ENCODE data around the gene ALOX5. TPM values are rescaled to one million over a fixed set of nuclear protein-coding genes. Genes with fewer than 3 reads are reported as not detected.

ALOX5 gene
- total and polyA plus RNA-seq, 4 donors = 2.9 to 16.9 (median 8.4) TPM

GRCh38 chr10:45491061-45491460, 117.0 kb downstream of the ALOX5 start:
- no peak for DNase-seq (ENCODE audit: low spot score)
- H3K27ac ChIP-seq (ENCODE audit: low read depth in 1 of 2, low read length in 2 of 2) = no peak overlapping the region
- WGBS = 80% methylated on average over 7 of the region's 7 CpGs
- TF ChIP-seq FOXA1 (IDR thresholded peaks at IDR 0.05) (no peak), EGR1 (IDR thresholded peaks at IDR 0.05; ENCODE audit: low read depth in 2 of 2) (no peak), RXRA (IDR thresholded peaks at IDR 0.05) (no peak), FOXA2 (IDR thresholded peaks at IDR 0.05) (no peak), HNF4G (IDR thresholded peaks at IDR 0.05) (no peak), CTCF (IDR thresholded peaks at IDR 0.05; ENCODE audit: low read depth, low read length, missing input control) (no peak), ATF3 (IDR thresholded peaks at IDR 0.05) (no peak), JUND (IDR thresholded peaks at IDR 0.05) (no peak), TAF1 (conservative IDR thresholded peaks at IDR 0.05) (no peak), YY1 (IDR thresholded peaks at IDR 0.05) (no peak)
- peaks cover 0 to 3% (median 0%) of the 10 kb centered on the region in 4 donors for H3K4me1 ChIP-seq (ENCODE audit: control insufficient read depth in 4 of 4, insufficient read depth in 4 of 4, low read length in 3 of 4)
- H3K36me3 ChIP-seq (ENCODE audit: control insufficient read depth in 4 of 4, insufficient read depth in 3 of 4, low read depth in 1 of 4, low read length in 3 of 4) = peaks cover 0 to 3% (median 0%) of the 10 kb centered on the region in 4 donors
- H3K4me3 ChIP-seq (ENCODE audit: low read depth in 1 of 3, low read length in 3 of 3) = no peak overlapping the region
- H3K9ac ChIP-seq (ENCODE audit: low read depth in 1 of 2, low read length in 2 of 2) = no peak overlapping the region
- no peaks in the 10 kb centered on the region for H3K27me3 ChIP-seq (ENCODE audit: control insufficient read depth in 4 of 4, insufficient read depth in 4 of 4, low read length in 3 of 4)
- peaks cover 0 to 1% (median 0%) of the 10 kb centered on the region in 4 donors for H3K9me3 ChIP-seq (ENCODE audit: control insufficient read depth in 4 of 4, low read length in 3 of 4)

Other genes with a start within 250 kb of the ALOX5 start
- gene OR13A1, start 58.6 kb upstream of the ALOX5 start, total RNA-seq = under 1 TPM; under 0.01 to 0.05 TPM
- gene OR13A1, start 58.6 kb upstream of the ALOX5 start, polyA plus RNA-seq = not detected